Gastroesophageal sphincter (tissue), 4 donors: Measurements from ENCODE around the gene CACNA1C. TPM values are rescaled to one million over a fixed set of nuclear protein-coding genes. Genes with fewer than 3 reads are reported as not detected.

Experiments used
- ATAC-seq: fragments of 150-250 bp; one replicate; pipeline ENCODE4 v1.9.1; 2016; ENCODE audit warnings: mild to moderate bottlenecking, moderate library complexity
- H3K27ac ChIP-seq, 4 donors: fragments of 200-600 bp; sonication (generic) in 3 of 4; 1 replicate in 3 of 4; 2 replicates in 1 of 4; pipeline ENCODE4 v1.5.1; 2016 to 2019
- H3K27me3 ChIP-seq: fragments of 200-600 bp; sonication (generic); one replicate; pipeline ENCODE4 v1.5.1; 2019
- H3K36me3 ChIP-seq, 2 donors: fragments of 200-600 bp; sonication (generic); one replicate each; pipeline ENCODE4 v1.5.1; 2019; ENCODE audit warnings: control low read depth in 1 of 2
- H3K4me1 ChIP-seq, 3 donors: fragments of 200-600 bp; sonication (generic); 1 replicate in 2 of 3; 2 replicates in 1 of 3; pipeline ENCODE4 v1.5.1; 2016 to 2019; ENCODE audit warnings: control low read depth in 2 of 3
- H3K4me3 ChIP-seq, 2 donors: fragments of 200-600 bp; sonication (generic); one replicate each; pipeline ENCODE4 v1.5.1; 2019; ENCODE audit warnings: mild to moderate bottlenecking in 1 of 2, moderate library complexity in 1 of 2
- H3K9me3 ChIP-seq, 3 donors: fragments of 200-600 bp; sonication (generic); one replicate each; pipeline ENCODE4 v1.5.1; 2017 to 2019; ENCODE audit warnings: control low read depth in 2 of 3
- CTCF ChIP-seq, 4 experiments: fragments of 200-600 bp in 2 of 4; fragments of 450-650 bp in 2 of 4; sonication (generic) in 1 of 4; IDR thresholded peaks; one replicate each; pipeline ENCODE4 v1.5.1; 2017 to 2019; ENCODE audit warnings: antibody characterized with exemption in 4 of 4, mild to moderate bottlenecking in 2 of 4, moderate library complexity in 2 of 4
- EP300 ChIP-seq: sonication (generic); formaldehyde crosslinking; IDR thresholded peaks from one replicate; pipeline ENCODE4 v1.6.1; 2017; ENCODE audit warnings: antibody characterized with exemption, mild to moderate bottlenecking
- POLR2A ChIP-seq, 2 donors: fragments of 450-650 bp; IDR thresholded peaks; one replicate each; pipeline ENCODE4 v1.6.1; 2017; ENCODE audit warnings: antibody characterized with exemption in 2 of 2, mild to moderate bottlenecking in 2 of 2, moderate library complexity in 1 of 2
- POLR2AphosphoS5 ChIP-seq: sonication (generic); formaldehyde crosslinking; IDR thresholded peaks from one replicate; pipeline ENCODE4 v1.6.1; 2017; ENCODE audit warnings: antibody characterized with exemption
- WGBS, 2 donors: methylation state at CpG; one replicate each; pipeline ENCODE4 v1.1.5; 2018; ENCODE audit warnings: low coverage in 1 of 2; 5-methylcytosine and 5-hydroxymethylcytosine counted together
- total RNA-seq, 4 donors: library from RNA; depleted of rRNA; stranded (reverse); fragments of >200 nt; gene quantifications; one replicate each; pipeline ENCODE4 v1.1.0, GENCODE V29; 2016

Gene CACNA1C
- total RNA-seq, 4 donors from 2014 or later = 22.9 to 96.2 (median 41.4) TPM

GRCh38 chr12:2110127-2110526 lies 57.3 kb downstream of the CACNA1C start:
- no peaks in the 10 kb centered on the region for H3K27me3 ChIP-seq
- no peaks in the 10 kb centered on the region for H3K9me3 ChIP-seq
- peak overlapping the region in 3 of 4 donors; percentile 33 to 62 (median 59) for H3K27ac ChIP-seq
- no peak overlapping the region for H3K4me3 ChIP-seq
- no peak for ATAC-seq
- TF ChIP-seq EP300 (no peak), POLR2AphosphoS5 (no peak), CTCF (IDR thresholded peaks at IDR 0.05) (no peak), POLR2A (IDR thresholded peaks at IDR 0.05) (no peak)
- peaks cover 0 to 66% (median 16%) of the 10 kb centered on the region in 3 donors for H3K4me1 ChIP-seq
- peaks cover 0 to 1% of the 10 kb centered on the region in 2 donors for H3K36me3 ChIP-seq
- 40% methylated on average over 2 of the region's 5 CpGs; no CpG with 5 or more reads in 1 of the 2 donors for WGBS, 2 donors

- 74 to 76% methylated on average over 5 to 11 of the region's 16 CpGs for WGBS, 2 donors
- peak overlapping the region in 3 of 4 donors; percentile 42 to 62 (median 59) for H3K27ac ChIP-seq
- no peak for ATAC-seq
- H3K36me3 ChIP-seq = peaks cover 0 to 10% of the 10 kb centered on the region in 2 donors
- no peaks in the 10 kb centered on the region for H3K27me3 ChIP-seq
- no peak for TF ChIP-seq EP300
- no peak for TF ChIP-seq POLR2AphosphoS5
- H3K4me1 ChIP-seq = peaks cover 0 to 65% (median 16%) of the 10 kb centered on the region in 3 donors
- H3K9me3 ChIP-seq = no peaks in the 10 kb centered on the region
- H3K4me3 ChIP-seq = no peak overlapping the region
Observed at GRCh38 chr12:2110849-2111566, 58.2 kb downstream of the CACNA1C start.

- no peak overlapping the region for H3K4me3 ChIP-seq
- WGBS, 2 donors = 75 to 84% methylated on average over 4 to 11 of the region's 13 CpGs
- TF ChIP-seq CTCF (IDR thresholded peaks at IDR 0.05) = no peak
- TF ChIP-seq POLR2AphosphoS5 = no peak
- TF ChIP-seq EP300 = no peak
- no peak for TF ChIP-seq POLR2A (IDR thresholded peaks at IDR 0.05)
- peaks cover 0 to 69% (median 16%) of the 10 kb centered on the region in 3 donors for H3K4me1 ChIP-seq
- no peaks in the 10 kb centered on the region for H3K9me3 ChIP-seq
- peak overlapping the region in 3 of 4 donors; percentile 42 to 62 (median 59) for H3K27ac ChIP-seq
- H3K27me3 ChIP-seq = no peaks in the 10 kb centered on the region
- H3K36me3 ChIP-seq = peaks cover 0 to 12% of the 10 kb centered on the region in 2 donors
- ATAC-seq = no peak
Observed at GRCh38 chr12:2111826-2112225, 59.0 kb downstream of the CACNA1C start.

GRCh38 chr12:2112401-2112800 lies 59.6 kb downstream of the CACNA1C start:
- no peak overlapping the region for H3K4me3 ChIP-seq
- H3K27me3 ChIP-seq = no peaks in the 10 kb centered on the region
- TF ChIP-seq POLR2AphosphoS5 (no peak), POLR2A (IDR thresholded peaks at IDR 0.05) (no peak), CTCF (IDR thresholded peaks at IDR 0.05) (no peak), EP300 (no peak)
- peaks cover 0 to 12% of the 10 kb centered on the region in 2 donors for H3K36me3 ChIP-seq
- peaks cover 0 to 75% (median 16%) of the 10 kb centered on the region in 3 donors for H3K4me1 ChIP-seq
- 60 to 97% methylated on average over 1 to 7 of the region's 7 CpGs for WGBS, 2 donors
- H3K27ac ChIP-seq = peak overlapping the region in 3 of 4 donors; percentile 53 to 62 (median 59)
- ATAC-seq = no peak
- no peaks in the 10 kb centered on the region for H3K9me3 ChIP-seq

- H3K27ac ChIP-seq = peak overlapping the region in 3 of 4 donors; percentile 32 to 59 (median 53)
- H3K9me3 ChIP-seq = no peaks in the 10 kb centered on the region
- H3K4me1 ChIP-seq = peaks cover 0 to 78% (median 20%) of the 10 kb centered on the region in 3 donors
- peaks cover 0 to 12% of the 10 kb centered on the region in 2 donors for H3K36me3 ChIP-seq
- no peak for TF ChIP-seq POLR2AphosphoS5
- TF ChIP-seq EP300 = no peak
- no peak for TF ChIP-seq CTCF (IDR thresholded peaks at IDR 0.05)
- no peak for TF ChIP-seq POLR2A (IDR thresholded peaks at IDR 0.05)
- 92% methylated on average over 2 of the region's 14 CpGs for WGBS, 2 donors
- H3K27me3 ChIP-seq = no peaks in the 10 kb centered on the region
- ATAC-seq = no peak
- no peak overlapping the region for H3K4me3 ChIP-seq
Observed at GRCh38 chr12:2113119-2113912, 60.5 kb downstream of the CACNA1C start.
